Calu3 (cell line): ENCODE results near the gene DMD. TPM values are rescaled to one million over a fixed set of nuclear protein-coding genes. Genes with fewer than 3 reads are reported as not detected.

ENCODE experiments used
- BruUV-seq: library from RNA; stranded (reverse); fragments of 400-500 nt; replicated peaks from 2 replicates; lab custom pipeline; 2021; lab: Mats Ljungman, UMichigan
- CTCF ChIA-PET: fragments of 300-600 bp; sonication (Branson Sonifier 250); formaldehyde crosslinking; loops from one replicate; lab custom pipeline; 2022; ENCODE audit warnings: antibody characterized with exemption; lab: Charles Lee
- DNase-seq: peaks from one replicate; pipeline ENCODE4 v3.0.0; 2022
- H3K27ac Mint-ChIP-seq: one replicate; pipeline ENCODE4 v1.8.0; 2022; ENCODE audit warnings: mixed read lengths; ENCODE audit not compliant: unreplicated experiment
- H3K27me3 Mint-ChIP-seq: one replicate; pipeline ENCODE4 v1.8.0; 2022; ENCODE audit warnings: mixed read lengths; ENCODE audit not compliant: unreplicated experiment
- H3K36me3 Mint-ChIP-seq: one replicate; pipeline ENCODE4 v1.8.0; 2022; ENCODE audit warnings: mild to moderate bottlenecking, moderate library complexity, mixed read lengths; ENCODE audit not compliant: insufficient read depth, unreplicated experiment
- H3K4me1 Mint-ChIP-seq: one replicate; pipeline ENCODE4 v1.8.0; 2022; ENCODE audit warnings: mild to moderate bottlenecking, low read depth, mixed read lengths; ENCODE audit not compliant: unreplicated experiment
- H3K4me3 Mint-ChIP-seq: one replicate; pipeline ENCODE4 v1.8.0; 2022; ENCODE audit warnings: mild to moderate bottlenecking, low read depth, moderate library complexity, mixed read lengths; ENCODE audit not compliant: unreplicated experiment
- H3K9me3 Mint-ChIP-seq: one replicate; pipeline ENCODE4 v1.8.0; 2022; ENCODE audit warnings: low read depth, mixed read lengths; ENCODE audit not compliant: unreplicated experiment
- intact Hi-C: fragments of 100-400 bp; cut with micrococcal nuclease; formaldehyde crosslinking; loops from one replicate; pipeline ENCODE4 v1.10.0; 2022; ENCODE audit not compliant: unreplicated experiment
- total RNA-seq: library from RNA; stranded (reverse); gene quantifications from 2 replicates; pipeline ENCODE4 v1.2.3, GENCODE V29; 2022
- TF ChIP-seq, protein P1 (sequence below): fragments of 200-600 bp; IDR thresholded peaks from one replicate; pipeline ENCODE4 v1.8.0; 2022; ENCODE audit warnings: antibody characterized with exemption; ENCODE audit not compliant: unreplicated experiment

The DMD gene
- total RNA-seq, 1 experiment from 2014 or later, result 11.6 TPM

- CTCF ChIA-PET, result no interaction called here
- Mint-ChIP-seq H3K4me1 (no peaks in the 10 kb centered on the region), H3K27me3 (no peaks in the 10 kb centered on the region), H3K36me3 (no peaks in the 10 kb centered on the region), H3K9me3 (peaks cover 2% of the 10 kb centered on the region), H3K27ac (no peak overlapping the region), H3K4me3 (no peak overlapping the region)
- TF ChIP-seq, protein P1, sequence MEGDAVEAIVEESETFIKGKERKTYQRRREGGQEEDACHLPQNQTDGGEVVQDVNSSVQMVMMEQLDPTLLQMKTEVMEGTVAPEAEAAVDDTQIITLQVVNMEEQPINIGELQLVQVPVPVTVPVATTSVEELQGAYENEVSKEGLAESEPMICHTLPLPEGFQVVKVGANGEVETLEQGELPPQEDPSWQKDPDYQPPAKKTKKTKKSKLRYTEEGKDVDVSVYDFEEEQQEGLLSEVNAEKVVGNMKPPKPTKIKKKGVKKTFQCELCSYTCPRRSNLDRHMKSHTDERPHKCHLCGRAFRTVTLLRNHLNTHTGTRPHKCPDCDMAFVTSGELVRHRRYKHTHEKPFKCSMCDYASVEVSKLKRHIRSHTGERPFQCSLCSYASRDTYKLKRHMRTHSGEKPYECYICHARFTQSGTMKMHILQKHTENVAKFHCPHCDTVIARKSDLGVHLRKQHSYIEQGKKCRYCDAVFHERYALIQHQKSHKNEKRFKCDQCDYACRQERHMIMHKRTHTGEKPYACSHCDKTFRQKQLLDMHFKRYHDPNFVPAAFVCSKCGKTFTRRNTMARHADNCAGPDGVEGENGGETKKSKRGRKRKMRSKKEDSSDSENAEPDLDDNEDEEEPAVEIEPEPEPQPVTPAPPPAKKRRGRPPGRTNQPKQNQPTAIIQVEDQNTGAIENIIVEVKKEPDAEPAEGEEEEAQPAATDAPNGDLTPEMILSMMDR, result no peak
- intact Hi-C loops, result no loop called here
- no peak for DNase-seq
- BruUV-seq, result no TSS peak
Observed at GRCh38 chrX:32804034-32804433, 407.3 kb downstream of the DMD start.

DNA sequence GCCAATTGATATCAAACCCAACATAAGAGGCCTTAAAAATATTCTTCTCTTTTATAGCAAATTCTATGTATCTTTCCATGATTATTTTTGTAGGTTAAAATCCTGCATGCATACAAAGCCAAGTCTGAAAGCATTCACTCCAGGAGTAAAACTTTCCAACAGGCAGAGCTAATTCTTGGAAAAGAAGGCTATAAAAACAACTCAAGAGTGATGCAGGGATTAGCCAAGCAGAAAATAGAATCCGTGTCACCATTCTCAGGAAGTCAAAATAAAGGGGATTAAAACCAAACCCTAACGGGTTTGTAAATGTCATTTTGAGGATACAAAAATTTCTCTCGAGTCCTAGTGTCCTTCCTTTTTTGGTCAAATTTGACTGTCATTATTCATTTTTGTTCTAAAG, 412.4 kb downstream of the DMD start:
- CTCF ChIA-PET, result no interaction called here
- no peaks in the 10 kb centered on the region for H3K9me3 Mint-ChIP-seq
- no TSS peak for BruUV-seq
- TF ChIP-seq, protein P1, result no peak
- H3K36me3 Mint-ChIP-seq, result no peaks in the 10 kb centered on the region
- H3K27ac Mint-ChIP-seq, result no peak overlapping the region
- intact Hi-C loops, result loop anchor here (10.0 kb wide), 1 partner anchor 56 kb away; no protein-coding TSS in a partner anchor
- no peak for DNase-seq
- no peaks in the 10 kb centered on the region for H3K27me3 Mint-ChIP-seq
- H3K4me1 Mint-ChIP-seq, result no peaks in the 10 kb centered on the region
- H3K4me3 Mint-ChIP-seq, result no peak overlapping the region

GRCh38 chrX:32788936-32789335, 422.4 kb downstream of the DMD start:
- no TSS peak for BruUV-seq
- no peak for DNase-seq
- Mint-ChIP-seq H3K9me3 (no peaks in the 10 kb centered on the region), H3K27ac (no peak overlapping the region), H3K36me3 (no peaks in the 10 kb centered on the region), H3K4me3 (no peak overlapping the region), H3K4me1 (no peaks in the 10 kb centered on the region), H3K27me3 (no peaks in the 10 kb centered on the region)
- intact Hi-C loops, result no loop called here
- CTCF ChIA-PET, result no interaction called here
- TF ChIP-seq, protein P1, result no peak

DNA sequence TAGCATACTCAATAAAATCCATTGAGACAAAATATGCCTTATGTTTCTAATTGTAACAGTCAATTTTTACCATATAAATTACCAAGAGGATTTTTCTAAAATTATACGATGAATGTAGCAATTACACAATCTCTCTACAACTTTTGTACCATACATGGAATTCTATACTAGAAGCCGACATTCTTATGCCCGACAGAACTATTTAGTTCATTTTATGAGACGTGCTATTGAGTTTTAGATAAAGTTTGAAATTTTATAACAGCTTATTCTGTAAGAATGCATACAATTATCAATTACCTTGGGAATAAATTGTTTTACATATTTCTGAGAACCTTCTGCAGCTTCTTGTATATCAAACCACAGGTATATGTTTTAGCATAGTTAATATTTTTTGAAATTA, 431.2 kb downstream of the DMD start:
- no peaks in the 10 kb centered on the region for H3K36me3 Mint-ChIP-seq
- CTCF ChIA-PET, result no interaction called here

More for the DNA sequence above, 431.2 kb downstream of the DMD start:
- no peak overlapping the region for H3K4me3 Mint-ChIP-seq
- H3K4me1 Mint-ChIP-seq, result no peaks in the 10 kb centered on the region
- TF ChIP-seq, protein P1, result no peak
- no peak for DNase-seq
- no peak overlapping the region for H3K27ac Mint-ChIP-seq
- no TSS peak for BruUV-seq
- intact Hi-C loops, result no loop called here
- no peaks in the 10 kb centered on the region for H3K27me3 Mint-ChIP-seq
- peaks cover 3% of the 10 kb centered on the region for H3K9me3 Mint-ChIP-seq
